HCEC 1CT (cell line): ENCODE data around the gene KLK7.
"Not testable (repeated sequence)": the region's sequence is repeated elsewhere in the genome, so short reads cannot be mapped to it uniquely, and the experiment has no call there.

ENCODE experiments used
- DNase-seq: peaks from one replicate; pipeline ENCODE4 v3.0.0-alpha.2; 2017

Gene KLK7

DNA sequence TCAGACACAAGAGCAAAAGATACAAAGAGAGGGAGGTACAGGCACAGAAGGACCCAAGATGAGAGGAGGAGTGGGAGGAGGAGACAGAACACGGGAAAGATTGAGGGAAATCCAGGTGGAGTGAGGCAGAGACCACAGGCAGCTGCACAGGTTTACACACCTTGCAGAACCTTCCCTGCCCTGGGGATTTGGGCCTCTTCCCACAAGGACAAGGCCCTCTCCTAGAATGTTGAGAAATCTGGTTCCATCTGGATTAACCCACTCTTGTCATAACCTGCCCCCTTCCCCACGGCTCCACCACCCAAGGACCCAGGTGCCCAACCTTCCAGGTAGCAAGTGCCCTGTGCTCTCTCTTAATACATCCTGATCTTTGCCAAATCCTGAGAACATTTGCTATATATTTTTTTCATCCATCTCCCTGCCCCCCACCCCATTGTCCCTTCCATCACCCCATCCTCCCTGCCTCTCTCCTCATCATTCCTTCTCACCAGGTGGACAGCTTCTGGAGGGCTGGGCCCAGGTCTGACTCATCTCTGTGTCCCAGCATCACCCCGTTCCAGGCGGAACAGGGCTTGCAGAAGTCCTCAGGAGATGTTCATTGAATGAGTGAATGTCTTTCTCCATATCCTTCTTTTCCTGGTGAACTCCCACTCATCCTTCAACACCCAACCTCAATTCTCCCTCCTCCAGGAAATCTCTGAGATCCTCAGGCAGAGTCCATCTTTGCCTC lies 26.5 kb upstream of the KLK7 start:
- no peak for DNase-seq

DNA sequence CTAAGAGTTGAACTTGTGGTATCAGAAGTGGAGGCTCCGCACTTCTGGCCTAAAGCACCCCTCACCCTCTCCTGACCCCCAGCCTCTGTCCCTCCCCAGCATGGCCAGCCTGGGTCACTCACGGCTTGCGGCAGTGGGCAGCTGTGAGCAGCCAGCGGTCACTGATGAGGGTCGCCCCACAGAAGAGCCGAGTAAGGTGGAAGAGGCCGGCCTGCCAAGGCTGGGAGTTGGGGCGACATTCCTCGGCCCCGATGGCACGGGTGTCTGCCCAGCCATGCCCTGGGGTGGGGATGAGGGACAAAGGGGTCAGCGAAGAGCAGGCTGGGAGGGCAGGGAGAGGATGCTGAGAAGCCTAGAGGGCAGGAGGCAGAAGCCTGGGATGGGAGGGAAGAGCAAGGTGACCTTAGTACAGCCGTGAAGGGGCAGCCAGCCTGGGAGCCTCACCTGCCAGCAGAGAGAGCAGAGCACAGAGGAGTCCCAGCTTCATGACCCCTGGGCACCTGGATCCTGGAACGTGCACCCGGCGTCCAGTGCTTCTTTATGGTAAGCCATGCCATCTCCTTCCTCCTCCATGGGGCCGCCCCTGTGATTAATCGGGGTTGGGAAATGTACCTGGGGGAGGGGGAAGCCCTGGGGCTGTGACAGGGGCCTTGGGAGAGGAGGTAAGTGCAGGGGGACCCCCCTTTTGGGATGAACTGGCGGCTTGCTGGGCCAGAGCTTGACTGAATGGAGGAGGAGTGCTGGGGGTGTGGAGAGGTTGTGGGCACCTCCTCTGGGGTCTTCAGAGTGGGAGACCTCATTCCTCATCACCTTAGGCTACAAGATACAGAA lies 25.6 kb upstream of the KLK7 start:
- no peak for DNase-seq

DNA sequence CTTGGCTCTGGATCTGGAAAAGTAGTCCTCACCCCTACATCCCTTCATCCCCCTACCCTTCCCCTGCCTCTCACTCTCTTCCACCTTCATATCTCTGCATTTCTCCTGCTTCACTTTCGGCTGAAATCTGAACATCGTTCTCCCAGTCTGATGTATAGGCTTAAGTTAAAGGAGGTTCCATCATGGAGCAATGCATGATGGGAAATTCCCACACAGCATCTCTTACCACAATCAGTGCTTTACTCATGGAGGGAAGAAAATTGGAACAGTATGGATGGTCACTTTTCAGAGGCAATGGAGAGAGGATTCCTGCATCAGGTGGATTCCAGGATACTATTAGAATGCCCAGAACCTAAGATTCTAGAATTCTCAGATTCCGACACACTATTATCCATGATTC lies 23.8 kb upstream of the KLK7 start:
- no peak for DNase-seq

DNA sequence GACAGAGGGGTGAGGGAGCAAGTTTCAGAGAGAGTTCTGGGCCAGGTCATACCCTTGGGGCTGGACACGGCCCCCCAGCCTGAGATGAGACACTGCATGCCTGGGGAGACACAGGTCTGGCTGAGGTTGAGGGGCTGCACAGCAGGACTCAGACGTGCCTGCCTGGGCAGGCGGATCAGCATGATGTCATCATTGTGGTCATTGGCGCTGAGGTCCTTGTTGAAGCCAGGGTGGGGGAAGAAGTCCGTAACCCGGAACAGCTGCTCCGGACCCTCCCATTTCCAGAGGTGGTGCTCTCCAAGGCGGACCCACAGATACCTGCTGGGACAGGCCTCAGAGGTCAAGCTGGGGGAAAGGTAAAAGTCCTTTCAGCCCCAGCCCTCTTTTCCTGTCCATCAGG lies 22.7 kb upstream of the KLK7 start:
- DNase-seq, result no peak

DNA sequence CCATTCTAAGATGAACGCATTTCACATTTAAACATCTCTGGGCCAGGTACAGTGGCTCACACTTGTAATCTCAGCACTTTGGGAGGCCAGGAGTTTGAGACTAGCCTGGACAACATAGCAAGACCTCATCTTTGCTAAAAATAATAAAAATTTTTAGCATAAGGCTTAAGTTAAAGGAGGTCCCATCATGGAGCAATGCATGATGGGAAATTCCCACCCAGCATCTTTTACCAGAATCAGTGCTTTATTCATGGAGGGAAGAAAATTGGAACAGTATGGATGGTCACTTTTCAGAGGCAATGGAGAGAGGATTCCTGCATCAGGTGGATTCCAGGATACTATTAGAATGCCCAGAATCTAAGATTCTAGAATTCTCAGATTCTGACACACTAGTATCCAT lies 21.5 kb upstream of the KLK7 start:
- DNase-seq, result no peak

DNA sequence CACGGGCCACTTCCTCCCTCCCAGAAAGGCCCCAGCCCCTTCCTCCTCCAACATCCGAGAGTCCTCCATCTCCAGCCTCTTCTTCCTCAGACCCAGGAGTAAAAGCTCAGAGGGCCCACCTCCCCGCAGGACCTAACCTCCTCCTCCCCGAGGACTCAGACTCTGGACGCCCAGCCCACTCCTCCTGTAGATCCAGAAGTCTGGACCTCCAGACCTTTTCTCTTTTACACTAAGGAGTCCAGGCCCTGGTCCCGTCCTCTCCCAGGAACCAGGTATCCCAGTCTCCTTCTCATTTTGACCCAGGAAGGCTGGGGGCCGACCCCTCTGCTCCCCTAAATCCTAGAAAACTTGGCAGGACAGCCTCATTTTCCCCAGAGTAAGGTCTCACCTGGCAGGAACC lies 19.6 kb upstream of the KLK7 start:
- no peak for DNase-seq

DNA sequence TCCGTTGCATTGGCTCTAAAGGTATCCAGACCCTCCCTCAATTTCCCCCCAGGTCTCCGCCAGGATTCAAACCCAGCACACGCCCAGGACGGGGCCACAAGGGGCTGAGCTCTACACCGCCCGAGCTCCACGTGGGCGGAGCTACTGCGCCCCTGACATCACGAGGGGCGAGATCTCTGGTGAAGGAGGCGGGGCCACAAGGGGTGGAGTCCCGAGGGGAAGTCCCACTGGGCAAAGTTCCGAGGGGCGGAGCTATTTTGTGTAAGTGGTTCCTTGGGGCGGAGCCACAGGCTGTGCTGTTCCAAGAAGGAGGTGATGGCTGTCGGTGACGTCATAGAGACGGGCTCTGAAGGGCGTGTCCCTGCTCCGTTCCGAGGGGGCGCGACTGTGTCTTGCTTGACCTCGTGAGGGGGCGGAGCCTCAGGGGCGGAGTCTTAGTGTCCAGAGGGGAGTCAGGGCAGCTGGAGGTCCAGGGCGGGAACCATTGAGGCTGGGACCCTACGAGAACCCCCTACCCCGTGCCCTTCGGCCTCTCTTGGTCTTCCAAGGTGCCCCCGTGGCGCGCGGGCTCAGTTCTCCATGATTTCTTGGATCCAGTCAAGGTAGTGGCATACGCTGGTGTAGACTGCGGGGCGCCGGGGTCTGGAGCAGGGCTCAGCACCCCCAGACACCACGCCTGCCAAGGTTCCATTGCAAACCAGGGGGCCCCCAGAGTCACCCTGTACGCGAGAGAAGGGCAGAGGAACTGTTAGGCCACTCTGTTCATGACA lies 19.0 kb upstream of the KLK7 start:
- DNase-seq, result no peak

DNA sequence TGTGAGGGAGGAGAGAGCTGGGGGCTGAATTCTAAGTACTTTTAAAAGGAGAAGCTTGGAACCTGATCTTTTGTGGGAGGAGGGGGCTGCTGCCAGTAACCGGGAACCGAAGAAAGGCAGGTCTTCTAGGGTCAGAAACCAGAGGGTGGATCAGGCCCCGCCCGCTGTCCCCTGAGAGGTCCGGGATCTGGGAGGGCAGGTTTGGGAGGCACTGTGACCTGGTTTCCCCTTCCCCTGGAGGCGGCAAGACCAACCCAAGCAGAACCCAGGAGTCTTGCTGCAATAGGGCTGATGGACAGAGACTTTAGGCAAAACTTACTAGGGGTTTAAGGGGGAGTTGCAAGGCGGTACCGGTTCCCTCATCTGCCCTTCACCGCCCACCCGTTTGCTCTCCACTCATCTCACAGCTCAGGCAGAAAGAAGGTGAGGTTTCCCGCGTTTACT lies 18.4 kb upstream of the KLK7 start:
- no peak for DNase-seq

DNA sequence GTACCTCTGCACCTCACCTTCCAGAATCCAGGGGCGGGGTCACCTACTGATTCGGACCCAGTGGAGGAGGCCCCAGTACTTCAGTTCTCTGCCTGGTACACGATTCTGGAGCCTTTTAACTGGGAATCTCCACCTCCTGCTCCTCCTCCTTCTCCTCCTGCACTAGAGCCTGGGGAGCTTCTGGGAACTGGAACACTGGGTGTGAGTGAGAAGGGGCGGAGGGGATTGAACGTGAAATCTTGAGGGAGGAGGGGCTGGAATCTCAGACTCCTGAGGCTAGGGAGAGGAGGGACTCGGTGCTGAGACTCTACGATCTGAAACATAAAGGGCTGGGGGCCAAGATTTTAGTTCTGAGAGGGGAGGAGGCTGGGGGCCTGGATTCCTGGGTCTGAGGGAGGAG lies 17.8 kb upstream of the KLK7 start, which contains the start of gene KLK8:
TSS of gene KLK8 (minus strand) at position 90 of the 400 bp plus-strand sequence. CDS start 437 bp downstream, outside the sequence.
- DNase-seq, result no peak

DNA sequence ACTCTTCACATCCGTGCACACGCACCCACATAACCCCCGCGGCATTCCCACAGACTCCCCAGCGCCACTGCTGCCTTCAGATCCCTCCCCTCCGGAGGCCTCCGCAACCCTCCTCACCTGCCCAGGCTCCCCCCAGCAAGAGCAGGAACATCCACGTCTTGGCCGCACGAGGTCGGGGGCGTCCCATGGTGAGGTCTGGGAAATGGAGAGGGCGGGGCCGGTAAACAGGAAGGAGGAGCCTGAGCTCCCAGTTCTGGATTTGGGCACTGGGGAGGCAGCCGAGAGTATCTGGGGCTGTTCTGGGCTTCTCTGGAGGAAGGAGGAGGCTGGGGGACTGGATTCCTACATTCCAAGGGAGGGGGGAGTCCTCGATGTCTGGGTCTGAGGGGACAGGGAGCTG lies 17.3 kb upstream of the KLK7 start:
- no peak for DNase-seq

DNA sequence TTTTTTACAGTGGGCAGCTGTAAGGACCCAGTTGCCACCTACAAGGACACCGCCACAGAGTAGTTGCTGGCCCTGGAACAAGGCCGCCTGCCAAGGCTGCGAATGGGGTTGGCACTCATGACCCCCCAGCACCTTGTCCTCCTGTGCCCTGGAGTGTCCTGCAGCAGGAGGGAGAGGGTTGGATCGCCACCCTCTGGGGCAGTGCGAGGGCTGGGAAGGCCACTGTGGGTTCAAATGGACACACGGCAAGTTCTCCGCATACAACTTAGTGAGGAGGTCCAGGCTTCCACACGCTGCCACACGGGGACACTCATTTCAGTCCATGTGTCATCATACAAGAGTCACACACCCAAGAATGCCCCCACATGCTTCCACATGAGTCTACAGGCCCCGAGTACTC lies 16.7 kb upstream of the KLK7 start:
- no peak for DNase-seq

DNA sequence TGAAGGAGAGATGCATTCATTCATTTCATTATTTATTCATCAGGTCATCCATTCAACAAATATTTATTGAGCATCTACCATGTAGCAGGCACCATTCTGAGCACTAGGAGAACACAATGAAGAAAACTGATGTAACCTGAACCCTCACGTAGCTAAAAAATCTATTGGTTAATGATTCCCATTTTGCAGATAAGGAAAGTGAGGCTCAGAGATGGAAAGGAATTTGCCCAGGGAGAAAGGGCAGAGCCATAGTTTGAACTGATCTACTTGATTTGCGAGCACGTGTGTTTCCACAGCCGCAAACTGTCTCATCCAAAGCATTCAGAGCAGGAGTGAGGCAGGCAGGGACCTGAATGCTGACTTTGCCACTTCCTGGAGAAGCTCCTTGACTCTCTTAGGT lies 15.0 kb upstream of the KLK7 start:
- DNase-seq, result no peak

DNA sequence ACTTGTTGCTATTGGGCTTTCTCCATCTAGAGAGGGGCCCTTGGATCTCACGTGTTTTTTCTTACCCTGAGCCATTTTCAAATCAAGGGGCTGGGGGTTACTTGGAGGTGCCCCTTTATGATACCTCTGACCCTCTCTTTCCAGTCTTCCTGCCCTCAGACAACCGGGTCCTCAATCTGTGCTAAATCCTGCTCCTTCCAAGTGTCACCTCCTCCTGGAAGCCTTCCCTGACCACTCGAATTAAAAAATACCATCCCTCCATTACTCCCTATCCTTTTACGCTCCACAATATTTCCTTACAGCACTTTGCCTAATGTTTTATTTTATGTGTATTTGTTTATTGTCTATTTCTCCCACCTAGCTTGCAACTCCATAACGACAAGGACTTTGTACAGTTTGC lies 14.3 kb upstream of the KLK7 start:
- DNase-seq, result no peak

DNA sequence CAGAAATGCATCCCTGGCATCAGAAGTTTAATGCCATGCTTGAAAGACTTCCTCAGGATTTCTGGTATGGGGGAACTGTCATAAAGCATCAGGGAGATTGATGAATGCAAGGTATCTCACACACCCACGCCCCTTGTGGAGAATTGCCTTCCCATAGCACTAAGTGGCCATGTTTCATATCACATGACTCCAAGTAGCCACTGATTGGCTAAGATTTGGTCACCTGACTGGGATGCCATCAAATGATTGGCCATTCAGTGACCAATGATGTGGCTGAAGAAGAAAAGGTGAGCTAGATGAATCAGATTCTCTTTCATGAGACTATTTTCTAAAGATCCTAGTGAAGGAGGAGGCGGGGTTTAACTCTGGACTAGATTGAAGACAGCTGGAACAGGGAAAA lies 10.4 kb upstream of the KLK7 start:
- DNase-seq, result no peak

DNA sequence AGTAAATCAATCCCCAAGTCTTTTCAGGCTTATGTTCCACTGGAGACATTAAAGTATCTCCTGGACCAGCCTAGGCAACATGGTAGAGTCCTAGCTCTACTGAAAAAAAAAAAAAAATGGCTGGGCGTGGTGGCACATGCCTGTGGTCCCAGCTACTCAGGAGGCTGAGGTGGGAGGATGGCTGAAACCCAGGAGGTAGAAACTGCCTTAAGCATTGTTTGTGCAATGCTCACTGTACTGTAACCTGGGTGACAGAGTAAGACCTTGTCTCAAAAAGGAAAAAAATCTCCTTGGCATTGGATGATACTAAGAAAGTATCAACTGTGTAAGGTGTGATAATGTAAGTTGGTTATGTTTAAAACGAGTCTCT lies 8.9 kb upstream of the KLK7 start:
- DNase-seq, result no peak

DNA sequence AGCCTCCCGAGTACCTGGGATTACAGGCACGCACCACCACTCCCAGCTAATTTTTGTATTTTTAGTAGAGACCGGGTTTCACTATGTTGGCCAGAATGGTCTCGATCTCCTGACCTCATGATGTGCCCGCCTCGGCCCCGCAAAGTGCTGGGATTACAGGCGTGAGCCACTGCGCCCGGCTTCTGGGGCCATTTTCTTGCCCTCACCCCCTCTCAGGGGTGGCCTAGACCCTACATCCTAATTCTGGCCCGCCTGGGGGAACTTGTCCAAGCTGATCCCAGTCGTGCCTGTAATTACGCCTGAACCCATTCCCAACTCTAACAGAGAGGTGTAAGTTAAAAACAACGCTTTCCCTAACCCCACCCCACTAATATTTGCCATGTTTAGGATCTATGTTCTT lies 699 bp upstream of the KLK7 start:
- not testable (repeated sequence) for DNase-seq

DNA sequence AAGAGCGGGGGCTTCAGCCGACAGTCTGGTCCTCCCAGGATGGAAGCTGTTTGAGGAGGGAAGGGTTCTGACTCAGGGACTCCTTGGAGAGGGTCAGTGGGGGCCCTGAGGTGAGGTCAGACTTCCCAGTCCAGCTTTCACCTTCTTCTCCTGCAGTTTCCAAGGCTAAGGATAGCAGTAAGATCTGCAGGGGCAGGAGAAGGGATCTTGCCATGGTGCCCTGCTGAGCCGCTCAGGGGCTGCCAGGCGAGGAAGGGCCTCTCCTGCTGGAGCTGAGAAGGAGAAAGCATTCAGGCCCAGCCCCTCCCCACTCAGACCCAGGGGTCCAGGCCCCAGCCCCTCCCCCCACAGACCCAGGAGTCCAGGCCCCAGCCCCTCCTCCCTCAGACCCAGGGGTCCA lies 1.5 kb downstream of the KLK7 start:
- no peak for DNase-seq

DNA sequence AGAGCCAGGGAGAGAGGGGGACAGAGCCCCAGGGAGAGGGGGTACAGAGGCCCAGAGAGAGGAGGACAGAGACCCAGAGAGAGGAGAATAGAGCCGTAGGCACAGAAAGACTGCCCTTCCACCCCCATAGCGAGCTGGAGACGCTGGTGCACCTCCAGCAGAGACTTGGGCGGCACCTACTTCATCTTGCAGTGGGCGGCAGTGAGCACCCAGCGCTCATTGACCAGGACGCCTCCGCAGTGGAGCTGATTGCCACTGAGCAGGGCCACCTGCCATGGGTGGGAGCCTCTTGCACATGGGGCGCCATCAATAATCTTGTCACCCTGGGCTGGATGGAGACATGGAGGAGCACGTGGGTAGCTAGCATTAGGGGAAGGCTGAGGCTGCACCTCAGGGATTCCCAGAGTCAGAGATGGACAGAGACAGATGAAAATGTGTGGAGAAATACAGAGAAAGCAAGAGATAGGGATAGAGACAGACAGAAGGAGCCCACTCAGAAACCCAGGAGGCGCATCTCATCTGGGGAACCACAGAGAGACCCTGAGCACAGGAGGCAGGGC lies 2.0 kb downstream of the KLK7 start:
- DNase-seq, result no peak

DNA sequence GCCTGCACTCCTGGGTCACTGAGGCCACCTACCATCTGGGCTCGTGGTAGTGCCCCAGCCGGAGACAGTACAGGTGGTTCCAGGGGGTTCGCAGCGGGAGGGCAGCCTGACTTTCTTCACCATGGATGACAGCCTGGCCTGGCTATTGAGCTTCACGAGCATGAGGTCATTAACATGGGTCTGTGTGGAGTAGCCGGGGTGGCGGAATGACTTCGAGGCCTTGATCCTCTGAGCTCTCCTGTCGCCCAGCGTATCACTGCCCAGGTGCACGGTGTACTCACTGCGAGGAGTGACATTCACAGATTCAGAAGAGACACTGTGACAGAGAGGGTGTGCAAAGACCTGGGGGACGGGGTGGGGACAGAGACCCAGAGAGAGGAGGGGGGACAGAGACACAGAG lies 3.5 kb downstream of the KLK7 start:
- no peak for DNase-seq

DNA sequence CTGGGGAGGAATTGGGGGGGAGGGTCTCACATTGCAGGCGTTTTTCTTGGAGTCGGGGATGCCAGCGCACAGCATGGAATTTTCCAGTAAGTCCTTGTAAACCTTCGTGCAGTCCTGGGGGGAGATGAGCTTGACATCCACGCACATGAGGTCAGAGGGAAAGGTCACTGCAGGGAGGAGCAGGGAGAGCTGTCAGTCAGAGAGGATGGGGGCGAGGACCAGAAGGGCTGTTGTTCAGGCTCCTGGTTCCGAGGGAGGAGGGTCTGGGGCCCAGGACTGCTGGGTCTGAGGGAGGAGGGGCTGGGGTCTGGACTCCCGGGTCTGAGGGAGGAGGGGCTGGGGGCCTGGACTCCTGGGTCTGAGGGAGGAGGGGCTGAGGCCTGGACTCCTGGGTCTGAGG lies 4.0 kb downstream of the KLK7 start:
- no peak for DNase-seq

DNA sequence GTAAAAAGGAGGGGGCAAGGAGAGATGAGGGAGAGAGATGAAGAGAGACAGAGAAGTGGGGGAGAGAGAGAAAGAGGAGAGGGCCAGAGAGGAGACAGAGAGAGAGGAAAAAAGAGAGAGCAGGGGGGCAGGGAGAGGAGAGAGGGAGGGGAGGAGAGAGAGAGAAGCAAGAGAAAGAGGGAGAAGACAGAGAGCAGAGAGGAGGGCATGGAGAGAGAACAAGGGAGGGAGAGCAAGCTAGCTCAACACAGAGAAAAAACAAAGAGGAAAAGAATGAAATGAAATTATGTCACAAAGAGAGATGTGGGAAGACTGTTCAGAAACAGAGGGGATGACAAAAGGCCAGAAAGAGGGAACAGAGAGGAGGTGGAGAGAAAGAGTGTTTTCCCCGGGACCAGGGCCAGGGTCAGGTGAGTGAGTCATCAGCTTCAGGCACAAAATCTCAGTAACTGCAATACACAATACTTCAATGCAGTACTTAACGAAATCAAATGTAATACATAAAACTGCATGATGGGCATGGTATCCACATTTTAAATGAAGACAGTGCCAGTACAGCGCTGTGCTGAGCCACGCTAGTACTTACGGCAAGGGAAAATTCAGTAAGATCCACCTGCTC lies 4.8 kb downstream of the KLK7 start:
- no peak for DNase-seq

DNA sequence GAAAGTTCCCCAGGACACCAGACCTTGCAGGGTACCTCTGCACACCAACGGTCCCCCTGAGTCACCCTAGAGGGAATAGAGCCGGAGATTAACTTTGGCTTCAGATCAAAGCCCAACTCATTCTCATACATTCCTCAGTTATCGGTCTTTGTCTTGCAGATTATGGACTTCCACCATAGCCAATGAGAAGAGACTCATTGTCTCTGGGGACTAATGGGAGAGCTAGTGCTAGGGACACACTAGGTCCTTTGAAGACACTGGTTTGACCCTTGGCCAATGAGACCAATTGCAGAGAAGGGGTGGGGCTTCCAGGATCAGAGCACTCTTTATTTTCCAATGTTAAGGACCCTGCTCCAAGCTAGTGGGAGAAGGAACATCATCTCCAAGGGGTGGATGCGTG lies 6.1 kb downstream of the KLK7 start:
- DNase-seq, result no peak

DNA sequence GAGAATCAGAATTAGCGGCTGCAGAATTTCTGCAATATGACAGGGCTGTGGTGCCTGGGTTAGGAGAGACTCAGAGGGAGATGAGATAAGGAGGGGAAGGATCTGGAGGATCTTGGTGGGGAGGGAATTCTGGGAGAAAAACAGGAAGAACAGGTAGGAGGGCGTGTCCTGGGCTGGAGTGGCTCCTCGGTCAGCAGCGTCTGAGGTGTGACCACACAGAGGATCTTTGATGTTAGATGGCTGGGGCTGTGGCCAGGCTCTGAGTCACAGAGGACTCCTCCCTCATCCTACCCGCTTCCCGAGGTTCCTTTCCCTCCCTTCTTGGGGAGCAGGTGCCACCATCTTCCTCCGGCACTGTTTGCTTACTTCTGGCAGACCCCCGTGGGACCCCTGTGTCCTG lies 8.0 kb downstream of the KLK7 start:
- no peak for DNase-seq
